Neural progenitor cell (in vitro differentiated cells): ENCODE data around the gene NTMT1. TPM values are rescaled to one million over a fixed set of nuclear protein-coding genes. Genes with fewer than 3 reads are reported as not detected.
"Not testable (repeated sequence)": the region's sequence is repeated elsewhere in the genome, so short reads cannot be mapped to it uniquely, and the experiment has no call there.

Source experiments
- DNase-seq: peaks from one replicate; pipeline ENCODE4 v3.0.0-alpha.2; 2016; ENCODE audit warnings: low spot score
- H2AFZ ChIP-seq: fragments of 200-600 bp; sonication (generic); replicated peaks from 2 replicates; pipeline ENCODE4 v1.6.1; 2016; ENCODE audit warnings: antibody characterized with exemption
- H3F3A ChIP-seq: fragments of 200-600 bp; sonication (generic); 2 replicates; pipeline ENCODE4 v1.6.1; 2016; ENCODE audit warnings: antibody characterized with exemption, low read depth
- H3K27ac ChIP-seq: fragments of 200-600 bp; sonication (generic); 2 replicates; pipeline ENCODE4 v1.5.1; 2016; ENCODE audit warnings: mild to moderate bottlenecking
- H3K27me3 ChIP-seq: fragments of 200-600 bp; sonication (generic); 2 replicates; pipeline ENCODE4 v1.6.1; 2016; ENCODE audit warnings: mild to moderate bottlenecking, moderate library complexity
- H3K36me3 ChIP-seq: fragments of 200-600 bp; sonication (generic); 2 replicates; pipeline ENCODE4 v1.5.1; 2016
- H3K4me1 ChIP-seq: fragments of 200-600 bp; sonication (generic); 2 replicates; pipeline ENCODE4 v1.6.1; 2016; ENCODE audit warnings: mixed run types
- H3K4me2 ChIP-seq: fragments of 200-600 bp; sonication (generic); 2 replicates; pipeline ENCODE4 v1.6.1; 2016
- H3K4me3 ChIP-seq: fragments of 200-600 bp; sonication (generic); 2 replicates; pipeline ENCODE4 v1.5.1; 2016
- H3K79me2 ChIP-seq: fragments of 200-600 bp; sonication (generic); 2 replicates; pipeline ENCODE4 v1.6.1; 2016; ENCODE audit warnings: low read depth
- H3K9ac ChIP-seq: fragments of 200-600 bp; sonication (generic); 2 replicates; pipeline ENCODE4 v1.6.1; 2016
- H3K9me3 ChIP-seq: fragments of 200-600 bp; sonication (generic); 2 replicates; pipeline ENCODE4 v1.5.1; 2016; ENCODE audit warnings: low read depth
- H4K20me1 ChIP-seq: fragments of 200-600 bp; sonication (generic); 2 replicates; pipeline ENCODE4 v1.6.1; 2016; ENCODE audit warnings: low read depth
- H3K27ac Mint-ChIP-seq: 3 replicates; pipeline ENCODE4 v1.8.0; 2021; ENCODE audit warnings: mixed read lengths
- H3K27me3 Mint-ChIP-seq: 2 replicates; pipeline ENCODE4 v1.8.0; 2022; ENCODE audit warnings: low read depth, mild to moderate bottlenecking, inconsistent platforms, moderate library complexity, mixed read lengths; ENCODE audit not compliant: insufficient read depth
- H3K36me3 Mint-ChIP-seq: 3 replicates; pipeline ENCODE4 v1.8.0; 2021; ENCODE audit warnings: mixed read lengths
- H3K4me1 Mint-ChIP-seq: 3 replicates; pipeline ENCODE4 v1.8.0; 2021; ENCODE audit warnings: mixed read lengths
- H3K4me3 Mint-ChIP-seq: 3 replicates; pipeline ENCODE4 v1.8.0; 2021; ENCODE audit warnings: mild to moderate bottlenecking, moderate library complexity, mixed read lengths
- H3K9me3 Mint-ChIP-seq: 3 replicates; pipeline ENCODE4 v1.8.0; 2020; ENCODE audit warnings: mixed read lengths
- EZH2 ChIP-seq: fragments of 200-600 bp; sonication (generic); IDR thresholded peaks from 2 replicates; pipeline ENCODE4 v1.6.1; 2017; ENCODE audit warnings: antibody characterized with exemption, mild to moderate bottlenecking, moderate library complexity
- EZH2phosphoT487 ChIP-seq: fragments of 200-600 bp; sonication (generic); IDR thresholded peaks from 2 replicates; pipeline ENCODE4 v1.6.1; 2017; ENCODE audit warnings: antibody characterized with exemption
- total RNA-seq: library from RNA; depleted of rRNA; stranded (reverse); fragments of >200 nt; gene quantifications from 2 replicates; pipeline ENCODE4 v1.2.3, GENCODE V29; 2015; ENCODE audit warnings: low replicate concordance
- TF ChIP-seq, protein P1 (sequence below): fragments of 200-600 bp; sonication (generic); IDR thresholded peaks from 2 replicates; pipeline ENCODE4 v1.5.1; 2017; ENCODE audit warnings: antibody characterized with exemption, mild to moderate bottlenecking

Gene NTMT1
- total RNA-seq, 1 donor from 2014 or later = 22.2 TPM

DNA sequence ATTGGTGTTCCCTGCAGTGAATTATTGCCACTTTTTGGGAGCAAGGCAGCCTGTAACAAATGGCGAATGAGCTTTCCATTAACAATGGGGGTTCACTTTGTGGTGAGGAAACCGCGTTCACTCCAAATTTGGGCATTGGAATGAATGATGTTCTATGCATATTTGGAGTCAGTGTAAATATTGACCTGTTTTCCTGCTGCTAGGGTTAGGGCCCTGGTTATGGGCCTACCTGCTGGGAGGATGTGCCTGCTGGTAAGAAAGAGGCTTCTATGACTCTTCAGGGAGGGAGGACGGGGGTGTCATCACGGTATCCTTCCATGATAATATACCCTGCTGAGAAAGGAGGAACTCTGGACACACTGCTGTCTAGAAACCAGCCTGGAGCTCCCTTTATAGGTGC, 34.0 kb upstream of the NTMT1 start:
- Mint-ChIP-seq H3K36me3 (no peaks in the 10 kb centered on the region), H3K27me3 (peaks cover 18% of the 10 kb centered on the region), H3K4me3 (no peak overlapping the region), H3K4me1 (peaks cover 80% of the 10 kb centered on the region), H3K27ac (peak overlapping the region; percentile 4), H3K9me3 (no peaks in the 10 kb centered on the region)
- no peak overlapping the region for H3K4me3 ChIP-seq
- H3F3A ChIP-seq = peaks cover 40% of the 10 kb centered on the region
- no peak overlapping the region for H3K9ac ChIP-seq
- no peak for TF ChIP-seq EZH2
- TF ChIP-seq EZH2phosphoT487 = no peak
- TF ChIP-seq, protein P1, sequence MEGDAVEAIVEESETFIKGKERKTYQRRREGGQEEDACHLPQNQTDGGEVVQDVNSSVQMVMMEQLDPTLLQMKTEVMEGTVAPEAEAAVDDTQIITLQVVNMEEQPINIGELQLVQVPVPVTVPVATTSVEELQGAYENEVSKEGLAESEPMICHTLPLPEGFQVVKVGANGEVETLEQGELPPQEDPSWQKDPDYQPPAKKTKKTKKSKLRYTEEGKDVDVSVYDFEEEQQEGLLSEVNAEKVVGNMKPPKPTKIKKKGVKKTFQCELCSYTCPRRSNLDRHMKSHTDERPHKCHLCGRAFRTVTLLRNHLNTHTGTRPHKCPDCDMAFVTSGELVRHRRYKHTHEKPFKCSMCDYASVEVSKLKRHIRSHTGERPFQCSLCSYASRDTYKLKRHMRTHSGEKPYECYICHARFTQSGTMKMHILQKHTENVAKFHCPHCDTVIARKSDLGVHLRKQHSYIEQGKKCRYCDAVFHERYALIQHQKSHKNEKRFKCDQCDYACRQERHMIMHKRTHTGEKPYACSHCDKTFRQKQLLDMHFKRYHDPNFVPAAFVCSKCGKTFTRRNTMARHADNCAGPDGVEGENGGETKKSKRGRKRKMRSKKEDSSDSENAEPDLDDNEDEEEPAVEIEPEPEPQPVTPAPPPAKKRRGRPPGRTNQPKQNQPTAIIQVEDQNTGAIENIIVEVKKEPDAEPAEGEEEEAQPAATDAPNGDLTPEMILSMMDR = no peak
- H3K79me2 ChIP-seq = no peaks in the 10 kb centered on the region
- H3K9me3 ChIP-seq = no peaks in the 10 kb centered on the region
- H3K27ac ChIP-seq = no peak overlapping the region
- H3K4me1 ChIP-seq = peaks cover 38% of the 10 kb centered on the region
- no peaks in the 10 kb centered on the region for H4K20me1 ChIP-seq
- DNase-seq = no peak
- H3K36me3 ChIP-seq = no peaks in the 10 kb centered on the region
- H3K27me3 ChIP-seq = no peaks in the 10 kb centered on the region
- no peak overlapping the region for H3K4me2 ChIP-seq
- H2AFZ ChIP-seq = no peak overlapping the region

DNA sequence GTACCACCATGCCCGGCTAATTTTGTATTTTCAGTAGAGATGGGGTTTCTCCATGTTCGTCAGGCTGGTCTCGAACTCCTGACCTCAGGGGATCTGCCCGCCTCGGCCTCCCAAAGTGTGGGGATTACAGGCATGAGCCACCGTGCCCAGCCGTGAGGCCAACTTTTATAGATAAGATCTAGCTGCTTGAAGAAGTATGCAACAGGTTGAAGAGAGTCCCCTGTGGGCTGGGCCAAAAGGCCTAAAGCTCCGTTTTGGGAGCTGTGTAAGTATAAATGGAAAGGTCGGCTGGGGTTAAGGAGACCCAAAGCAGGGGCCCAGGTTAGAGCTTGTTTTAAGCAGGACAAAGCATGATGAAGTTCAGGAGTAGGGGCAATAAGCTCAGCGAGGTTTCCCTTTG, 33.2 kb upstream of the NTMT1 start:
- H3K36me3 ChIP-seq, H3K9me3 ChIP-seq, H3K4me3 ChIP-seq, H3K9ac ChIP-seq, H3K79me2 ChIP-seq, H3K4me2 ChIP-seq, H3K27ac ChIP-seq, H3K27me3 ChIP-seq, H3K9me3 Mint-ChIP-seq, DNase-seq, H2AFZ ChIP-seq, H3K36me3 Mint-ChIP-seq, H4K20me1 ChIP-seq: not testable (repeated sequence)
- Histone ChIP-seq H3F3A (peaks cover 40% of the 10 kb centered on the region), H3K4me1 (peaks cover 41% of the 10 kb centered on the region)
- Mint-ChIP-seq H3K27ac (peak overlapping the region; percentile 13), H3K4me3 (peak overlapping the region; percentile 15), H3K27me3 (peaks cover 18% of the 10 kb centered on the region), H3K4me1 (peaks cover 73% of the 10 kb centered on the region)

DNA sequence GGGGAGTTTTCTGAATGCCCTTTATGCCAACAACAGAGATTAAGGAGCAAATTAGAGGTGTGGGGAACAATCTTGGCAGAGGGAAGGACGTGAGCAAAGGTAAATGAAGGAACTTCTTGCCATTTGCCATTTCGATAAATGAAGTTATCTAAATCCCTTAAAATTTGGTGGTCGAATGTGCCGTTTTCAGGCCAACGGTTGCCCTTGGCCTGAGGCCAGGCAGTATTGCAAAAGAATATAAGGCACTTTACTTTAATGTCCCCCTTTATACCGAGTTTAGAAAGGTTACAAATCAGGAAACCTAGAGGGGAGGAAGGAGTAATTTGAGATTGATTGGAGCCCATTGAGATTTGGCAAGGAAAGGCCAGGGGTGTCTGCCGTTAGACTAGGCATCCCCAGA, 31.3 kb upstream of the NTMT1 start:
- Histone ChIP-seq H2AFZ (no peak overlapping the region), H4K20me1 (no peaks in the 10 kb centered on the region), H3K4me2 (no peak overlapping the region), H3K36me3 (no peaks in the 10 kb centered on the region), H3K4me1 (peaks cover 46% of the 10 kb centered on the region), H3K4me3 (no peak overlapping the region), H3K9me3 (no peaks in the 10 kb centered on the region), H3K27ac (no peak overlapping the region), H3K27me3 (no peaks in the 10 kb centered on the region), H3K79me2 (no peaks in the 10 kb centered on the region), H3F3A (peaks cover 54% of the 10 kb centered on the region), H3K9ac (no peak overlapping the region)
- H3K27ac Mint-ChIP-seq = peak overlapping the region; percentile 3
- DNase-seq = no peak
- peaks cover 76% of the 10 kb centered on the region for H3K4me1 Mint-ChIP-seq
- peaks cover 15% of the 10 kb centered on the region for H3K27me3 Mint-ChIP-seq
- no peaks in the 10 kb centered on the region for H3K36me3 Mint-ChIP-seq
- TF ChIP-seq EZH2phosphoT487 = no peak
- TF ChIP-seq, protein P1 = no peak
- no peak for TF ChIP-seq EZH2
- peak overlapping the region; percentile 1 for H3K4me3 Mint-ChIP-seq
- no peaks in the 10 kb centered on the region for H3K9me3 Mint-ChIP-seq

DNA sequence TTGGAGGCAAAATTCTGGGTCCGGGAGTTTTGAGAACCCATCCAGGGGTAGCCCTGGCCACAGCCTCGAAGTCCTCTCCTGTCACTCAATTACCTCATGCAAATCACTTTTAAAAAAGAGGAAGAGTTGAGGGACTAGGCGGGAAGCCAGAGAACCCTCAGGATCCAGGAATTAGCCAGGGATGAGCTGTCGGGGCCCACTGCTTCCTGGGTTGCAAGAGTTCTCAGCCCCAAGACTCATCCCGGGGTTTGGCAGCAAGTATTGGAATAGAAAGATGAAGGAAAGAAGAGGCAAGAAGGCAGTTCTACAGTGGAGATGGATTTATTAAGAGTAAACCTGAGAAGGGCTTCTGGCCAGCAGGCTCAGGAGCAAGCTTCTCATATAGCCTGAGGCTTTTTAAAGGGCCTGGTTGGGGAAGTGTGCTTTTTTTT, 30.6 kb upstream of the NTMT1 start:
- Histone ChIP-seq H3K9ac (no peak overlapping the region), H3K9me3 (no peaks in the 10 kb centered on the region), H3K79me2 (no peaks in the 10 kb centered on the region), H3K36me3 (no peaks in the 10 kb centered on the region), H3K27me3 (no peaks in the 10 kb centered on the region), H2AFZ (no peak overlapping the region), H4K20me1 (no peaks in the 10 kb centered on the region), H3K4me1 (peaks cover 39% of the 10 kb centered on the region), H3K27ac (no peak overlapping the region), H3K4me3 (no peak overlapping the region), H3K4me2 (no peak overlapping the region), H3F3A (peaks cover 48% of the 10 kb centered on the region)
- DNase-seq = no peak
- H3K27me3 Mint-ChIP-seq = peaks cover 15% of the 10 kb centered on the region
- H3K4me3 Mint-ChIP-seq = no peak overlapping the region
- peaks cover 74% of the 10 kb centered on the region for H3K4me1 Mint-ChIP-seq
- H3K27ac Mint-ChIP-seq = no peak overlapping the region
- TF ChIP-seq EZH2phosphoT487 (no peak), EZH2 (no peak)
- TF ChIP-seq, protein P1 = no peak
- no peaks in the 10 kb centered on the region for H3K9me3 Mint-ChIP-seq
- H3K36me3 Mint-ChIP-seq = no peaks in the 10 kb centered on the region
